Activated CD4-positive, CD25-positive, alpha-beta regulatory T cell (primary cell): Measurements from ENCODE around the gene SPACA4.
"Not testable (repeated sequence)": the region's sequence is repeated elsewhere in the genome, so short reads cannot be mapped to it uniquely, and the experiment has no call there.

Source experiments
- DNase-seq, 4 experiments: peaks; one replicate each; lab custom pipeline; 2025; lab: John Stamatoyannopoulos, UW

SPACA4 gene

GRCh38 chr19:48618916-48619691, 12.6 kb downstream of the SPACA4 start, which contains the start of the genes RPL18 and SPHK2:
Gene RPL18 (minus strand): TSS chr19:48619178. CDS start chr19:48619143, 35 bp downstream.
Gene SPHK2 (plus strand): TSS chr19:48619506. CDS start chr19:48620515, 1,009 bp downstream.
- DNase-seq, result peak; percentile 93 to 96 (median 96)

GRCh38 chr19:48619692-48620585, 13.4 kb downstream of the SPACA4 start:
- no peak for DNase-seq

- DNase-seq, result no peak
Observed at GRCh38 chr19:48623556-48624066, 17.1 kb downstream of the SPACA4 start.

- DNase-seq, result peak; percentile 91 to 96 (median 92)
Observed at GRCh38 chr19:48624067-48624594, 17.6 kb downstream of the SPACA4 start.

- no peak for DNase-seq
Observed at GRCh38 chr19:48624791-48625723, 18.5 kb downstream of the SPACA4 start.

- no peak for DNase-seq
Observed at GRCh38 chr19:48625891-48626327, 19.4 kb downstream of the SPACA4 start.

GRCh38 chr19:48627201-48627864, 20.8 kb downstream of the SPACA4 start:
- no peak for DNase-seq

GRCh38 chr19:48627865-48628314, 21.3 kb downstream of the SPACA4 start:
- DNase-seq, result no peak

GRCh38 chr19:48628486-48629296, 22.1 kb downstream of the SPACA4 start:
- no peak for DNase-seq

GRCh38 chr19:48629297-48629598, 22.7 kb downstream of the SPACA4 start:
- DNase-seq, result no peak

- no peak for DNase-seq
Observed at GRCh38 chr19:48629599-48630295, 23.2 kb downstream of the SPACA4 start.

- no peak for DNase-seq
Observed at GRCh38 chr19:48630296-48631063, 23.9 kb downstream of the SPACA4 start.

GRCh38 chr19:48631225-48631624, 24.7 kb downstream of the SPACA4 start:
- no peak for DNase-seq

GRCh38 chr19:48632286-48632685, 25.7 kb downstream of the SPACA4 start:
- not testable (repeated sequence) for DNase-seq

GRCh38 chr19:48632692-48633147, 26.2 kb downstream of the SPACA4 start:
- no peak for DNase-seq

- no peak for DNase-seq
Observed at GRCh38 chr19:48633148-48634035, 26.9 kb downstream of the SPACA4 start.

- DNase-seq, result no peak
Observed at GRCh38 chr19:48634036-48634342, 27.4 kb downstream of the SPACA4 start.
